Esophagus (tissue), 2 donors: Measurements from ENCODE around the gene POU2AF2. TPM values are rescaled to one million over a fixed set of nuclear protein-coding genes. Genes with fewer than 3 reads are reported as not detected.
A peak's percentile ranks its signal among the peaks of the same experiment; 100 is the strongest.
"Not testable (repeated sequence)": the region's sequence is repeated elsewhere in the genome, so short reads cannot be mapped to it uniquely, and the experiment has no call there.

Experiments used
- H3K27ac ChIP-seq, 2 donors: one replicate each; pipeline ENCODE4 v1.5.1; 2013; ENCODE audit warnings: low read depth in 2 of 2, mild to moderate bottlenecking in 2 of 2, inconsistent platforms in 1 of 2, low read length in 1 of 2, moderate library complexity in 1 of 2
- H3K27me3 ChIP-seq, 2 donors: one replicate each; pipeline ENCODE4 v1.6.1; 2013; ENCODE audit warnings: low read length in 2 of 2, control low read depth in 1 of 2, mild to moderate bottlenecking in 1 of 2; ENCODE audit not compliant: insufficient read depth in 2 of 2, control insufficient read depth in 1 of 2
- H3K36me3 ChIP-seq, 2 donors: one replicate each; pipeline ENCODE4 v1.6.1; 2013; ENCODE audit warnings: low read length in 1 of 2; ENCODE audit not compliant: control insufficient read depth in 2 of 2, insufficient read depth in 2 of 2
- H3K4me1 ChIP-seq, 2 donors: one replicate each; pipeline ENCODE4 v1.6.1; 2013; ENCODE audit warnings: low read length in 1 of 2; ENCODE audit not compliant: control insufficient read depth in 2 of 2, insufficient read depth in 2 of 2
- H3K4me3 ChIP-seq, 2 donors: one replicate each; pipeline ENCODE4 v1.5.1; 2013; ENCODE audit warnings: low read length in 2 of 2, mild to moderate bottlenecking in 2 of 2, low read depth in 1 of 2, moderate library complexity in 1 of 2
- H3K9me3 ChIP-seq, 2 donors: one replicate each; pipeline ENCODE4 v1.6.1; 2013; ENCODE audit warnings: mild to moderate bottlenecking in 2 of 2, low read depth in 1 of 2, low read length in 1 of 2, moderate library complexity in 1 of 2; ENCODE audit not compliant: control insufficient read depth in 2 of 2, insufficient read depth in 1 of 2
- WGBS, 2 donors: extraction: QIAGEN DNeasy Blood & Tissue Kit; methylation state at CpG; one replicate each; pipeline ENCODE4 v1.1.7; 2013; 5-methylcytosine and 5-hydroxymethylcytosine counted together
- polyA plus RNA-seq, 2 donors: library from polyadenylated mRNA; stranded (reverse); fragments of 200-250 nt; gene quantifications; one replicate each; pipeline ENCODE4 v1.2.3, GENCODE V29; 2013
- donor health status: healthy with polysubstance abuse.
- donor health status: Bipolar disorder and iron deficiency.

Gene POU2AF2
- polyA plus RNA-seq, 2 donors = 0.04 TPM; not detected in 1

GRCh38 chr11:111221208-111221607, 24.3 kb upstream of the POU2AF2 start:
- WGBS, 2 donors = 80 to 86% methylated on average over 4 of the region's 4 CpGs
- H3K9me3 ChIP-seq = no peaks in the 10 kb centered on the region
- H3K36me3 ChIP-seq = no peaks in the 10 kb centered on the region
- H3K27me3 ChIP-seq = no peaks in the 10 kb centered on the region
- H3K4me3 ChIP-seq = no peak overlapping the region
- no peaks in the 10 kb centered on the region for H3K4me1 ChIP-seq
- no peak overlapping the region for H3K27ac ChIP-seq

GRCh38 chr11:111221936-111222335, 23.6 kb upstream of the POU2AF2 start:
- H3K27me3 ChIP-seq, H3K36me3 ChIP-seq, H3K4me3 ChIP-seq, H3K9me3 ChIP-seq, H3K4me1 ChIP-seq, H3K27ac ChIP-seq: not testable (repeated sequence)
- 90 to 94% methylated on average over 27 to 39 of the region's 39 CpGs for WGBS, 2 donors

DNA sequence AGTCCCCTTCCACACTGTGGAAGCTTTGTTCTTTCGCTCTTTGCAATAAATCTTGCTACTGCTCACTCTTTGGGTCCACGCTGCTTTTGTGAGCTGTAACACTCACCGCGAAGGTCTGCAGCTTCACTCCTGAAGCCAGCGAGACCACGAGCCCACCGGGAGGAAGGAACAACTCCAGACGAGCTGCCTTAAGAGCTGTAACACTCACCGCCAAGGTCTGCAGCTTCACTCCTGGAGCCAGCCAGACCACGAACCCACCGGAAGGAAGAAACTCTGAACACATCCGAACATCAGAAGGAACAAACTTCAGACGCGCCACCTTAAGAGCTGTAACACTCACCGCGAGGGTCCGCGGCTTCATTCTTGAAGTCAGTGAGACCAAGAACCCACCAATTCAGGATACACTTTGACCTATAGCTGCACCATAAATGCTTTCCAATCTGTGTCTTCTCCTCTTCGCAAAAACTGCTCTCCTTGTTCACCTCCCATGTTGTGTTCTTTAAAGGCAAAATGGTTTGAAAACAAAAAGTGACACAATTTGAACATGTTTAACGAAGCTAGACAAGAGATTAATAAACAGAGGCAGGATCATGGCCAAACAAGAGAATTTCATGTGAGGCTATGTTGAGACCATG, 22.6 kb upstream of the POU2AF2 start:
- not testable (repeated sequence) for H3K4me1 ChIP-seq, H3K4me3 ChIP-seq, H3K27ac ChIP-seq, H3K27me3 ChIP-seq, H3K9me3 ChIP-seq, H3K36me3 ChIP-seq
- 82 to 83% methylated on average over 20 of the region's 20 CpGs for WGBS, 2 donors

GRCh38 chr11:111225881-111226280, 19.6 kb upstream of the POU2AF2 start:
- no peaks in the 10 kb centered on the region for H3K9me3 ChIP-seq
- no peaks in the 10 kb centered on the region for H3K36me3 ChIP-seq
- no peak overlapping the region for H3K4me3 ChIP-seq
- WGBS, 2 donors = 65 to 72% methylated on average over 3 of the region's 3 CpGs
- no peak overlapping the region for H3K27ac ChIP-seq
- no peaks in the 10 kb centered on the region for H3K27me3 ChIP-seq
- H3K4me1 ChIP-seq = no peaks in the 10 kb centered on the region

GRCh38 chr11:111229604-111230003, 15.9 kb upstream of the POU2AF2 start:
- H3K4me1 ChIP-seq = no peaks in the 10 kb centered on the region
- no peak overlapping the region for H3K27ac ChIP-seq
- no peak overlapping the region for H3K4me3 ChIP-seq
- H3K36me3 ChIP-seq = no peaks in the 10 kb centered on the region
- H3K27me3 ChIP-seq = no peaks in the 10 kb centered on the region
- WGBS, 2 donors = 63 to 70% methylated on average over 6 of the region's 6 CpGs
- H3K9me3 ChIP-seq = no peaks in the 10 kb centered on the region

DNA sequence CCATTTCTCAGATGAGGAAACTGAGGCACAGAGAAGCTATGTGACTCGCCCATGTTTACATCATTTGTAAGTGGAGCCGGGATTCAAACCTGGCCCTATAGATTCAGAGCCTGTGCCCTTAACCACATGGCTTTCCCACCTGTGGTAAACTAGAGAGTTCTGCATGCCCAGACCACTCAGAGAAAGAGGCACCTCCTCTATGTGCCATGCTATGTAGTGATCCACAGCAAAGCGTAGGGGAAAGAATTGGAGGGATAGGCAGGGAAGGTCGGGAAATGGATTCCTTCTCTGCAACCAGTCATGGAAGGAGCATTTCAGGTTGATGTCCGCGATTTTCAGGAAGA, 15.4 kb upstream of the POU2AF2 start:
- H3K4me1 ChIP-seq = no peaks in the 10 kb centered on the region
- H3K27ac ChIP-seq = no peak overlapping the region
- peak overlapping the region in 1 of 2 donors; percentile 47 for H3K4me3 ChIP-seq
- no peaks in the 10 kb centered on the region for H3K36me3 ChIP-seq
- WGBS, 2 donors = 43 to 50% methylated on average over 6 of the region's 6 CpGs
- no peaks in the 10 kb centered on the region for H3K27me3 ChIP-seq
- H3K9me3 ChIP-seq = no peaks in the 10 kb centered on the region

DNA sequence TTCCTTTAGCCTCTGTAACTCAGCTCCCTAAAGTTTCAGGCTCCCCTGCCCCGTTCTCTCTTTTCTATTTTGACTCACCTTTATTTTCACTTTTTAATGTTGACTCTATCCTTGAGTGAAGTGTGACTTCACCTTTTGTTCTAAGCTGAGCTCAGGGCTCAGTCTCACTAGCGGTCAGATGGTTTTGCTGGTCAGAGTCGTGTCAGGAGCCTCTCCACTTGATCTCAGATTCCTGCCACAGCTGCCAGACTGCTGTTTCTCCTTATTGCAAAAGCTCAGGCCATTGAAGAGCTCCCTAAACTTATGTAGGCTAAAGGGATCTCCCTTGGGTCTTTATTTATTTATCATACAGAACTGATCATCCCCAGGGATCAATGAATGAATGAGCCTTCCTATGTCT, 13.7 kb upstream of the POU2AF2 start:
- Histone ChIP-seq H3K27me3 (no peaks in the 10 kb centered on the region), H3K9me3 (no peaks in the 10 kb centered on the region), H3K36me3 (no peaks in the 10 kb centered on the region), H3K27ac (no peak overlapping the region), H3K4me1 (no peaks in the 10 kb centered on the region), H3K4me3 (no peak overlapping the region)
- WGBS, 2 donors = 74 to 79% methylated on average over 3 of the region's 3 CpGs

GRCh38 chr11:111236383-111236782, 9.1 kb upstream of the POU2AF2 start:
- Histone ChIP-seq H3K27me3 (no peaks in the 10 kb centered on the region), H3K27ac (no peak overlapping the region), H3K36me3 (no peaks in the 10 kb centered on the region), H3K9me3 (no peaks in the 10 kb centered on the region), H3K4me3 (no peak overlapping the region), H3K4me1 (no peaks in the 10 kb centered on the region)
- 48 to 59% methylated on average over 2 of the region's 2 CpGs for WGBS, 2 donors

- Histone ChIP-seq H3K27ac (no peak overlapping the region), H3K27me3 (no peaks in the 10 kb centered on the region), H3K9me3 (no peaks in the 10 kb centered on the region), H3K4me3 (no peak overlapping the region), H3K36me3 (no peaks in the 10 kb centered on the region), H3K4me1 (no peaks in the 10 kb centered on the region)
- WGBS, 2 donors = 73 to 87% methylated on average over 1 of the region's 1 CpG
These were observed 7.6 kb upstream of the POU2AF2 start for GRCh38 chr11:111237926-111238325.

GRCh38 chr11:111246956-111247355, 1.4 kb downstream of the POU2AF2 start:
- Histone ChIP-seq H3K27me3 (no peaks in the 10 kb centered on the region), H3K27ac (no peak overlapping the region), H3K4me1 (no peaks in the 10 kb centered on the region), H3K4me3 (no peak overlapping the region), H3K9me3 (no peaks in the 10 kb centered on the region), H3K36me3 (no peaks in the 10 kb centered on the region)
- WGBS, 2 donors = 79 to 100% methylated on average over 1 of the region's 1 CpG
